ENCODE data around the gene SH3D19. TPM values are rescaled to one million over a fixed set of nuclear protein-coding genes. Genes with fewer than 3 reads are reported as not detected.

SH3D19 gene
- total RNA-seq, 6 experiments from 2014 or later, result 40.2 to 53.8 (median 46.9) TPM

- intact Hi-C loops (cut with DNase I), result no loop called here
- TF ChIP-seq CTCF (IDR thresholded peaks at IDR 0.05) (no peak), POLR2A (IDR thresholded peaks at IDR 0.05) (no peak)
- no peaks in the 10 kb centered on the region for H3K36me3 ChIP-seq
- H3K4me3 ChIP-seq, result no peak overlapping the region
- H3K27ac ChIP-seq, result no peak overlapping the region
- H3K9me3 ChIP-seq, result no peaks in the 10 kb centered on the region
- DNase-seq (no peak), ATAC-seq (no peak)
- H3K4me1 ChIP-seq, result peaks cover 0 to 13% (median 2%) of the 10 kb centered on the region in 4 donors
- H3K27me3 ChIP-seq, result no peaks in the 10 kb centered on the region
- WGBS (ENCODE audit: insufficient coverage, low coverage, low lambda C conversion rate, missing lambda C conversion rate), result 83% methylated on average over 5 of the region's 5 CpGs
Measured at GRCh38 chr4:151182455-151182996, 142.9 kb downstream of the SH3D19 start.

- peaks cover 0 to 35% (median 2%) of the 10 kb centered on the region in 4 donors for H3K36me3 ChIP-seq
- DNase-seq (no peak), ATAC-seq (no peak)
- intact Hi-C loops (cut with DNase I), result no loop called here
- H3K9me3 ChIP-seq, result no peaks in the 10 kb centered on the region
- H3K27me3 ChIP-seq, result no peaks in the 10 kb centered on the region
- no peak overlapping the region for H3K4me3 ChIP-seq
- H3K4me1 ChIP-seq, result peaks cover 0 to 2% (median 0%) of the 10 kb centered on the region in 4 donors
- no peak for TF ChIP-seq CTCF (IDR thresholded peaks at IDR 0.05)
- TF ChIP-seq POLR2A (IDR thresholded peaks at IDR 0.05), result no peak
- WGBS (ENCODE audit: insufficient coverage, low coverage, low lambda C conversion rate, missing lambda C conversion rate), result 85% methylated on average over 2 of the region's 2 CpGs
- H3K27ac ChIP-seq, result no peak overlapping the region
Measured at GRCh38 chr4:151176685-151177084, 148.7 kb downstream of the SH3D19 start.

- 95% methylated on average over 7 of the region's 8 CpGs for WGBS (ENCODE audit: insufficient coverage, low coverage, low lambda C conversion rate, missing lambda C conversion rate)
- ATAC-seq, result no peak
- H3K27ac ChIP-seq, result no peak overlapping the region
Measured at GRCh38 chr4:151175754-151176631, 149.4 kb downstream of the SH3D19 start.

GRCh38 chr4:151175233-151175632, 150.2 kb downstream of the SH3D19 start:
- Histone ChIP-seq H3K4me1 (peaks cover 0 to 2% (median 0%) of the 10 kb centered on the region in 4 donors), H3K36me3 (peaks cover 0 to 35% (median 2%) of the 10 kb centered on the region in 4 donors), H3K9me3 (no peaks in the 10 kb centered on the region), H3K4me3 (no peak overlapping the region), H3K27me3 (no peaks in the 10 kb centered on the region), H3K27ac (no peak overlapping the region)
- intact Hi-C loops (cut with DNase I), result no loop called here
- no peak for TF ChIP-seq CTCF (IDR thresholded peaks at IDR 0.05)
- TF ChIP-seq POLR2A (IDR thresholded peaks at IDR 0.05), result no peak
- ATAC-seq, result no peak
- 77% methylated on average over 7 of the region's 7 CpGs for WGBS (ENCODE audit: insufficient coverage, low coverage, low lambda C conversion rate, missing lambda C conversion rate)
- no peak for DNase-seq

More at GRCh38 chr4:151175754-151176631, 149.4 kb downstream of the SH3D19 start:
- Histone ChIP-seq H3K27me3 (no peaks in the 10 kb centered on the region), H3K4me3 (no peak overlapping the region), H3K9me3 (no peaks in the 10 kb centered on the region), H3K36me3 (peaks cover 0 to 35% (median 2%) of the 10 kb centered on the region in 4 donors), H3K4me1 (peaks cover 0 to 2% (median 0%) of the 10 kb centered on the region in 4 donors)
- intact Hi-C loops (cut with DNase I), result no loop called here
- DNase-seq, result no peak
- no peak for TF ChIP-seq POLR2A (IDR thresholded peaks at IDR 0.05)
- no peak for TF ChIP-seq CTCF (IDR thresholded peaks at IDR 0.05)
